Aorta (tissue), 5 donors: ENCODE measurements around the gene DAO. TPM values are rescaled to one million over a fixed set of nuclear protein-coding genes. Genes with fewer than 3 reads are reported as not detected.

ENCODE experiments used
- ATAC-seq: fragments of 200-7000 bp; cut with Tn5 transposase; one replicate; pipeline ENCODE4 v1.9.1; 2022; ENCODE audit warnings: moderate library complexity; ENCODE audit not compliant: low FRiP score
- DNase-seq, 2 donors: peaks; one replicate each; pipeline ENCODE4 v3.0.0-alpha.2; 2020
- H3K27ac ChIP-seq, 2 donors: one replicate each; pipeline ENCODE4 v1.5.1; 2013; ENCODE audit warnings: low read length in 2 of 2, mild to moderate bottlenecking in 2 of 2, moderate library complexity in 2 of 2, control low read depth in 1 of 2, inconsistent platforms in 1 of 2, low read depth in 1 of 2
- H3K27me3 ChIP-seq, 2 donors: one replicate each; pipeline ENCODE4 v1.6.1; 2013; ENCODE audit warnings: control low read depth in 1 of 2, low read length in 1 of 2, mild to moderate bottlenecking in 1 of 2, moderate library complexity in 1 of 2; ENCODE audit not compliant: insufficient read depth in 2 of 2, control insufficient read depth in 1 of 2
- H3K36me3 ChIP-seq, 2 donors: one replicate each; pipeline ENCODE4 v1.6.1; 2013; ENCODE audit warnings: control low read depth in 1 of 2, low read length in 1 of 2, mild to moderate bottlenecking in 1 of 2; ENCODE audit not compliant: insufficient read depth in 2 of 2, control insufficient read depth in 1 of 2
- H3K4me1 ChIP-seq, 2 donors: one replicate each; pipeline ENCODE4 v1.6.1; 2013; ENCODE audit warnings: low read length in 2 of 2, control low read depth in 1 of 2, mild to moderate bottlenecking in 1 of 2, moderate library complexity in 1 of 2; ENCODE audit not compliant: insufficient read depth in 2 of 2, control insufficient read depth in 1 of 2
- H3K4me3 ChIP-seq, 2 donors: one replicate each; pipeline ENCODE4 v1.5.1; 2013; ENCODE audit warnings: low read length in 2 of 2, control low read depth in 1 of 2, mild to moderate bottlenecking in 1 of 2
- H3K9me3 ChIP-seq: one replicate; pipeline ENCODE4 v1.6.1; 2013; ENCODE audit warnings: mild to moderate bottlenecking, low read length; ENCODE audit not compliant: control insufficient read depth
- WGBS, 2 donors: extraction: QIAGEN DNeasy Blood & Tissue Kit; methylation state at CpG; one replicate each; pipeline ENCODE4 v1.1.7; 2013; 5-methylcytosine and 5-hydroxymethylcytosine counted together
- intact Hi-C, 2 donors: fragments of 100-400 bp; cut with DNase I; formaldehyde crosslinking; loops; one replicate each; pipeline versions ENCODE4 v1.14.2 to v1.15.0; 2022
- polyA plus RNA-seq, 2 donors: library from polyadenylated mRNA; stranded (reverse); fragments of 200-250 nt; gene quantifications; one replicate each; pipeline ENCODE4 v1.2.3, GENCODE V29; 2013
- total RNA-seq, 2 donors: library from RNA; stranded (reverse); fragmentation: NEBNext Ultra II Directional; extraction: Animal tissue kit (Norgen Biotek cat#: 25700); gene quantifications; one replicate each; pipeline ENCODE4 v1.2.1, GENCODE V29; 2021
- donor health status: healthy with polysubstance abuse.
- donor health status: Bipolar disorder and iron deficiency.
- donor health status: DM: no; HTN: no; CAD: no.
- donor health status: DM: no; HTN: no; CAD: no.
- donor health status: DM: yes; HTN: yes; CAD: no.

DAO gene
- total and polyA plus RNA-seq, 4 donors: not detected

DNA sequence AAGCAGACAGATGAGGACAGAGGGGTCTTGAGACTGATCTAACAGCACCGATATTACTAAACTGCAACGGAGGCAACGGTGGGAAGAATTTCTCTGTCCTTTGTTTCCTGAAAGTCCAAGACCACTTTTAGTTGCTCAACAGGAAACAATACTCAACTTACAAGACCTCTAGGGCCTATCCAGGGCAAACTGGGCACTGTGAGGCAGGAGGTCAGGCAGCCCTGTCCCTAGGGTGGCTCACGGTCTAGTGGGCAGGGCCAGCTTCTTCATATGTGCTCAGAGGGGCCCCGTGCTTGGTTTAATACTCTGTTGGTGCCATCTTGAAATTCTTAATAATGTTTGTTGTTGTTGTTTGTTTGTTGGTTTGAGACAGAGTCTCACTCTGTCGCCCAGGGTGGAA is 36.7 kb upstream of the DAO start:
- Histone ChIP-seq H3K27ac (peak overlapping the region in 1 of 2 donors; percentile 32), H3K4me1 (no peaks in the 10 kb centered on the region), H3K4me3 (no peak overlapping the region), H3K27me3 (no peaks in the 10 kb centered on the region), H3K9me3 (no peaks in the 10 kb centered on the region), H3K36me3 (no peaks in the 10 kb centered on the region)
- intact Hi-C loops: no loop called here
- no peak for DNase-seq
- no peak for ATAC-seq
- WGBS, 2 donors: 90 to 91% methylated on average over 6 of the region's 6 CpGs

DNA sequence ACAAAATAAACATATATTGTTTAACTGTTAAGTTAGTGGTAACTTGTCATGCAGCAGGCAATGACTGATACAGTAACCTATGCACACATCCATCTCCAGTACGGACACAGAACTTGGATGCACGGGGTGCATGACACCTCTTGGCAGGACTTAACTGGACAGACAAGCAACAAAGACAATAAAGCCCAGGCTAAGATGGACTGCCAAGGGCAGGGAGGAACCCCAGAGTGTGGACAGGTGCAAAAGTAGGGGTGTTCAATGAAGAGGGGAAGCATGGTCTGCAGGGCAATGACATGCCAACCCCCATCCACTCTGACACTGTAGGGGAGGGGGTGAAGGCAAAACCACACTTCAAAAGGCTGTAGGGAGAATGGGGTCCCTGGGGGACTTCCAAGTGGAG is 34.2 kb upstream of the DAO start:
- Histone ChIP-seq H3K27me3 (no peaks in the 10 kb centered on the region), H3K9me3 (no peaks in the 10 kb centered on the region), H3K4me3 (no peak overlapping the region), H3K4me1 (no peaks in the 10 kb centered on the region), H3K27ac (no peak overlapping the region), H3K36me3 (peaks cover 0 to 2% of the 10 kb centered on the region in 2 donors)
- intact Hi-C loops: no loop called here
- no peak for DNase-seq
- no peak for ATAC-seq
- 81 to 83% methylated on average over 2 of the region's 2 CpGs for WGBS, 2 donors

DNA sequence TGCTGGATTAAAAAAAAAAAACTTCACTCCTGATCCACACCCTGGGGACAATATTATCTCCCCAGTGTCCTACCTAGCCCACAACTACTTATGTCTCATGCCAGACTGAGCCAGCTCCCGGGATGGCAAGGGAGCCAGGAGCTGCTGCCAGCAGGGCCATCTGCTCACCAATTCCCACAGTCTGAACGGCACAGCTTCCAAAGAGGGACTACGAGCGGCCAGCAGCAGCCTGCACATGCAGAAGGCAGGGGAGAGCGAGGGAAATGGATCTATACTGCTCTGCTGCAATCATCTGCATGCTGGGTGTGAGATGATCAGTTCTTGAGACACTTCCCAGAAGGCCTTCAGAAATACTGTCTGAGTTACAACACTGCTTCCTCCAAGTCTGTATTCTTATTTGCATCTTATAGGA is 33.6 kb upstream of the DAO start:
- DNase-seq: peak in 1 of 2 donors; percentile 55
- no peak overlapping the region for H3K4me3 ChIP-seq
- no peaks in the 10 kb centered on the region for H3K27me3 ChIP-seq
- no peaks in the 10 kb centered on the region for H3K9me3 ChIP-seq
- H3K36me3 ChIP-seq: peaks cover 0 to 2% of the 10 kb centered on the region in 2 donors
- H3K4me1 ChIP-seq: no peaks in the 10 kb centered on the region
- intact Hi-C loops: no loop called here
- H3K27ac ChIP-seq: no peak overlapping the region
- peak; percentile 23 for ATAC-seq
- WGBS, 2 donors: 2 to 8% methylated on average over 5 of the region's 5 CpGs

DNA sequence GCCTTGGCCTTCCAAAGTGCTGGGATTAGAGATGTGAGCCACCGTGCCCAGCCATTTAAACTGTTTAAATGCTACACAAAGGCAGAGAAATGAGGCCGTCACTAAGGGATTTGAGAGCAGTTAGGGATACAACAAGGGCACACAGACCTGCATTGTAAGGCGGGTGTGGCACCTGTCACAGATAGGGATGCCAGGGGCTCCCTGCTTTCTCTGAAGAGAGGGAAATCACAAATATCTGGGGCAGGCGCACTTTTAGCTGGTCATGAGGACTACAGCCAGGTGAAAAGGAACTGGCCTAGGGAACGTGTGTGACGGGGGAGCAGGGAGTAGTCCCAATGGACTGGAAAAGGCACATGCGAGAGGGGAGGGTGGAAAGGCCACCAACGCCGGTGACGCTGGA is 32.2 kb upstream of the DAO start:
- Histone ChIP-seq H3K36me3 (peaks cover 0 to 2% of the 10 kb centered on the region in 2 donors), H3K4me1 (no peaks in the 10 kb centered on the region), H3K4me3 (no peak overlapping the region), H3K9me3 (no peaks in the 10 kb centered on the region), H3K27ac (no peak overlapping the region), H3K27me3 (no peaks in the 10 kb centered on the region)
- WGBS, 2 donors: 90 to 92% methylated on average over 10 of the region's 10 CpGs
- no peak for ATAC-seq
- intact Hi-C loops: no loop called here
- no peak for DNase-seq

DNA sequence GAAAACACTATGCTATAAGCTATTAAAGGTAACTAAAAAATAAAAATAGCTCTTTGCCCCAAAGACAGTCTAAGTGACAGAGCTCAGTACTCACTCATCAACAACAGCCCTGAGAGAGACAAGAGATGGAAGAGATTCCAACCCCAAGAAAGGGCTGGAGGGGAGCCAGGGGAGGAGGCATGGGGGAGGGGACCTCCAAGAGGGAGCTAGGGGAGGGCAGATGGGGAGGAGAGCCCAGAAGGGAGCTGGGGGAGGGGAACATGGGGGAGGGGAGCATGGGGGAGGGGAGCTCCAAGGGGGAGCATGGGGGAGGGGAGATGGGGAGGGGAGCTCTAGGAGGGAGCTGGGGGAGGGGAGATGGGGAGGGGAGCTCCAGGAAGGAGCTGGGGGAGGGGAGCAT is 30.2 kb upstream of the DAO start:
- H3K27ac ChIP-seq: no peak overlapping the region
- peaks cover 0 to 3% of the 10 kb centered on the region in 2 donors for H3K4me1 ChIP-seq
- no peaks in the 10 kb centered on the region for H3K9me3 ChIP-seq
- intact Hi-C loops: loop anchor here (5.0 to 10.0 kb wide), 4 partner anchors 32 to 285 kb away; partner anchors contain the start of genes CORO1C (in 1 of the 2), ISCU (in 1 of the 2) and SART3 (in 1 of the 2)
- H3K4me3 ChIP-seq: no peak overlapping the region
- DNase-seq: no peak
- H3K36me3 ChIP-seq: peaks cover 0 to 2% of the 10 kb centered on the region in 2 donors
- ATAC-seq: no peak
- H3K27me3 ChIP-seq: no peaks in the 10 kb centered on the region

DNA sequence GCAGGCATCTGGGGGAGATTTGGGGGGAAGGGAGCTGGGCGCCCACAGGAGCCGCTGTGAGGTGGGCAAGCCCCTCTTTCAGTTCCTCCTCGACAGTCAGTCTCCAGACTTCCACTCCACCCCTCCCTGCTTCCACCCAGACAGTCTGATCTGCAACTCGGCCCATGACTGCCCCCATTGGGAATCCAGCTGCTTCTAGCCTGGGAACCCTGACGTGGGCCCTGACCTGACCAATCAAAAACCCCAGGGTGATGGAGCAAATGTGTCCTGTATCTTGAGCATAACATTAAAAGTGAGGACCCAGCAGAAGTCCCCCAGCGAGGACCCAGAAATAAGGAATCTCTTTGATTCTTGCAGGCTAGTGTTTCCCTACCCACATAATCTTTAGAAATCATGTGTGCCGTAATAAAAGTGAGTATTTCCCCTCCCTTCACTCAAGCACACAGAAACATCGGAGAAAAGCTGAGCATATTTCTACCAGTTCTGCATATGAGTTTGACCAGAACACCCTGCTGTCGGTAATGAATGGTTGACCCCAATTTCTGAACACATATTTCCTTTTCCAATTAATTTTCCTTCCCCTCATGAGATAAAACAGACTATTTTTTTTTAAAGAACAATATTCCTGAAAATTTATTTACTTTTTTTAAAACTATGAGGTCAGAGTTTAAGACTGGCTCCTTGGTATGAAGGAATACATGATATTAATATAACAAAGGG is 28.9 kb upstream of the DAO start:
- Histone ChIP-seq H3K9me3 (no peaks in the 10 kb centered on the region), H3K27me3 (no peaks in the 10 kb centered on the region), H3K36me3 (peaks cover 0 to 2% of the 10 kb centered on the region in 2 donors), H3K4me3 (no peak overlapping the region), H3K4me1 (peaks cover 0 to 3% of the 10 kb centered on the region in 2 donors), H3K27ac (peak overlapping the region in 1 of 2 donors; percentile 19)
- intact Hi-C loops: loop anchor here (5.0 to 10.0 kb wide), 4 partner anchors 34 to 286 kb away; partner anchors contain the start of genes CORO1C (in 1 of the 2), ISCU (in 1 of the 2) and SART3 (in 1 of the 2)
- 31 to 41% methylated on average over 7 to 9 of the region's 9 CpGs for WGBS, 2 donors
- peak; percentile 83 to 86 for DNase-seq
- no peak for ATAC-seq

DNA sequence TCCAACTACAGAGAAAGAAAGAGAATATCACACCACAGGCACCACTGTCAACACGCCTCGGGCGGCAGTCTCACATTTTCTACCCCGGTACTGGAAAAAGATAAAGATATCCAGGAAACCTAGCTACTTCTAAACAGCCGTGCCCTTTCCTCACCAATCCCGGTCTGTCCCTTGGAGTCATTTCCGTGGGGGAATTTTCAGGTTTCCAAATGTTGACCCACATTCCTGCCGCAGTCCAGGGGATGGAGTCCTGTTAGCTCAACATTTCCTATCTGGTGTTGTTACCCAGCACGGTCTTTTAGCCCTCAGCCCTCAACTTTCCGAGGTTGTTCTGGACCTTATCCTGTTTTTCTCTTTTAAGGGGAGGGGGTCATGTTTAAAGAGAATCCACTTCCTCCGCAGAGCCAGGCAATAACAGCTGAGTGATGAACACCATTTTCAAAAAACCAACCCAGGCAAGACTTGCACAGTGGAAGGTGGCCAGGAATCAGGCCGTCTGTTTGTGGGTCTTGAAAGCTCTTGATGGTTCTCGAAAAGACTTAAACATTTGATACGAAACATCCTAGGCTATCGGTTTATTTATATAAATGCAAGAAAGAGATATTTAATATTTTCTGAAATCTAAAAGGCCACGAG is 27.1 kb upstream of the DAO start:
- intact Hi-C loops: loop anchor here (5.0 to 10.0 kb wide), 4 partner anchors 35 to 288 kb away; partner anchors contain the start of genes CORO1C (in 1 of the 2), ISCU (in 1 of the 2) and SART3 (in 1 of the 2)
- ATAC-seq: no peak

DNA sequence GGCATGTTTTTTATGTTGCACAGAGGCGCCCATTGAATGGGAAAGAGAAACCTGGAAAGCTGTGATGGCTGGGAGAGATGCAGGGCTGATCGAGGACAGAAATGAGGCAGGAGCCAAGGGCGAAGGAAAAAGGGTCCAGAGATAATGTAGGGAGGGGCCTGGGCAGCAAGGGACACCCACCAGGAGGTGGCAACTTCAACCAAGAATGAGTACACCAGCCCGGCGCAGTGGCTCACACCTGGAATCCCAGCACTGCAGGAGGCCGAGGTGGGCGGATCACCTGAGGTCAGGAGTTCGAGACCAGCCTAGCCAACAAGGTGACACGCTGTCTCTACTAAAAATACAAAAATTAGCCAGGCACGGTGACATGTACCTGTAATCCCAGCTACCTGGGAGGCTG is 26.5 kb upstream of the DAO start:
- Histone ChIP-seq H3K9me3 (no peaks in the 10 kb centered on the region), H3K27me3 (no peaks in the 10 kb centered on the region), H3K36me3 (peaks cover 0 to 2% of the 10 kb centered on the region in 2 donors), H3K27ac (peak overlapping the region; percentile 53 to 93), H3K4me3 (no peak overlapping the region), H3K4me1 (peaks cover 0 to 3% of the 10 kb centered on the region in 2 donors)
- intact Hi-C loops: loop anchor here (5.0 to 10.0 kb wide), 4 partner anchors 36 to 289 kb away; partner anchors contain the start of genes CORO1C (in 1 of the 2), ISCU (in 1 of the 2) and SART3 (in 1 of the 2)
- no peak for ATAC-seq
- 60 to 65% methylated on average over 10 of the region's 10 CpGs for WGBS, 2 donors
- DNase-seq: no peak

More for the DNA sequence above, 27.1 kb upstream of the DAO start:
- H3K27me3 ChIP-seq: no peaks in the 10 kb centered on the region
- no peak overlapping the region for H3K4me3 ChIP-seq
- peaks cover 0 to 3% of the 10 kb centered on the region in 2 donors for H3K4me1 ChIP-seq
- WGBS, 2 donors: 10 to 17% methylated on average over 16 of the region's 16 CpGs
- H3K36me3 ChIP-seq: peaks cover 0 to 2% of the 10 kb centered on the region in 2 donors
- DNase-seq: no peak
- H3K27ac ChIP-seq: peak overlapping the region; percentile 70 to 71
- no peaks in the 10 kb centered on the region for H3K9me3 ChIP-seq
